ENCODE data around the gene DAPK3. TPM values are rescaled to one million over a fixed set of nuclear protein-coding genes. Genes with fewer than 3 reads are reported as not detected.

The DAPK3 gene
- polyA plus RNA-seq, 3 donors: 13.7 to 32.1 (median 21.8) TPM

DNA sequence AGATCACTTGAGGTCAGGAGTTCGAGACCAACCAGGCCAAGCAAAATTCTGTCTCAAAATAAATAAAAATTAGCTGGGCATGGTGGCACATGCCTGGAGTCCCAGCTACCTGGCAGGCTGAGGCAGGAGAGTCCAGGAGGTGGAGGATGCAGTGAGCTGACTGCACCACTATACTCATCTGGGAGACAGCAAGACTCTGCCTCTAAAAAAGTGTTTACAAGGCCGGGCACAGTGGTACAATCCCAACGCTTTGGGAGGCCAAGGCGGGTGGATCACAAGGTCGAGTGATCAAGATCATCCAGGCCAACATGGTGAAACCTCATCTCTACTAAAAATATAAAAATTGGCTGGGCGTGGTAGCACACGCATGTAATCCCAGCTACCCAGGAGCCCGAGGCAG is 4.2 kb upstream of the DAPK3 start:
- H3K4me2 ChIP-seq (replicated peaks; ENCODE audit: extremely low read depth, low read length, poor library complexity, severe bottlenecking): no peak overlapping the region
- no peaks in the 10 kb centered on the region for H3K9me3 ChIP-seq (replicated peaks in 1 of 2; ENCODE audit: control insufficient read depth in 1 of 2, insufficient read depth in 1 of 2, low read length in 2 of 2)
- H3K4me3 ChIP-seq (replicated peaks in 1 of 3; ENCODE audit: low read depth in 2 of 3, low read length in 3 of 3): no peak overlapping the region
- H3K4me1 ChIP-seq (ENCODE audit: control insufficient read depth in 1 of 2, insufficient read depth in 2 of 2, low read length in 2 of 2): peaks cover 7 to 11% of the 10 kb centered on the region in 2 donors
- H3K36me3 ChIP-seq (replicated peaks in 1 of 2; ENCODE audit: control insufficient read depth in 1 of 2, insufficient read depth in 2 of 2, low read length in 2 of 2): peaks cover 49 to 52% of the 10 kb centered on the region in 2 donors
- peaks cover 41 to 51% of the 10 kb centered on the region in 2 donors for H3K36me3 Mint-ChIP-seq
- intact Hi-C loops (cut with micrococcal nuclease): no loop called here
- H3K27ac Mint-ChIP-seq: peak overlapping the region in 1 of 7 donors; percentile 20
- H3K9me3 Mint-ChIP-seq: no peaks in the 10 kb centered on the region
- no peak overlapping the region for H2AFZ ChIP-seq (ENCODE audit: insufficient read depth, low read depth, low read length, poor library complexity, severe bottlenecking)
- H3K27ac ChIP-seq (ENCODE audit: low read depth in 1 of 2, low read length in 2 of 2): no peak overlapping the region
- 85% methylated on average over 5 of the region's 8 CpGs for WGBS (ENCODE audit: insufficient coverage)
- peaks cover 30% of the 10 kb centered on the region for H3K79me2 ChIP-seq (ENCODE audit: insufficient read depth, low read length)
- H3K4me3 Mint-ChIP-seq: no peak overlapping the region
- no peak for DNase-seq
- H3K4me1 Mint-ChIP-seq: peaks cover 6% of the 10 kb centered on the region
- H4K20me1 ChIP-seq (ENCODE audit: insufficient read depth, low read length): peaks cover 52% of the 10 kb centered on the region
- peaks cover 0 to 2% (median 2%) of the 10 kb centered on the region in 3 donors for H3K27me3 Mint-ChIP-seq (ENCODE audit: low read depth in 3 of 3)
- H3K9ac ChIP-seq (ENCODE audit: insufficient read depth, low read length, poor library complexity, severe bottlenecking): no peak overlapping the region
- H3K27me3 ChIP-seq (ENCODE audit: control insufficient read depth in 2 of 2, insufficient read depth in 2 of 2, low read length in 2 of 2): no peaks in the 10 kb centered on the region
- TF ChIP-seq, protein P1, sequence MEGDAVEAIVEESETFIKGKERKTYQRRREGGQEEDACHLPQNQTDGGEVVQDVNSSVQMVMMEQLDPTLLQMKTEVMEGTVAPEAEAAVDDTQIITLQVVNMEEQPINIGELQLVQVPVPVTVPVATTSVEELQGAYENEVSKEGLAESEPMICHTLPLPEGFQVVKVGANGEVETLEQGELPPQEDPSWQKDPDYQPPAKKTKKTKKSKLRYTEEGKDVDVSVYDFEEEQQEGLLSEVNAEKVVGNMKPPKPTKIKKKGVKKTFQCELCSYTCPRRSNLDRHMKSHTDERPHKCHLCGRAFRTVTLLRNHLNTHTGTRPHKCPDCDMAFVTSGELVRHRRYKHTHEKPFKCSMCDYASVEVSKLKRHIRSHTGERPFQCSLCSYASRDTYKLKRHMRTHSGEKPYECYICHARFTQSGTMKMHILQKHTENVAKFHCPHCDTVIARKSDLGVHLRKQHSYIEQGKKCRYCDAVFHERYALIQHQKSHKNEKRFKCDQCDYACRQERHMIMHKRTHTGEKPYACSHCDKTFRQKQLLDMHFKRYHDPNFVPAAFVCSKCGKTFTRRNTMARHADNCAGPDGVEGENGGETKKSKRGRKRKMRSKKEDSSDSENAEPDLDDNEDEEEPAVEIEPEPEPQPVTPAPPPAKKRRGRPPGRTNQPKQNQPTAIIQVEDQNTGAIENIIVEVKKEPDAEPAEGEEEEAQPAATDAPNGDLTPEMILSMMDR (IDR thresholded peaks at IDR 0.05): no peak

GRCh38 chr19:3970313-3970807 is 539 bp downstream of the DAPK3 start:
- Mint-ChIP-seq H3K4me3 (peak overlapping the region; percentile 88 to 93), H3K36me3 (peaks cover 23 to 45% of the 10 kb centered on the region in 2 donors), H3K4me1 (peaks cover 16% of the 10 kb centered on the region), H3K27me3 (ENCODE audit: low read depth in 3 of 3) (peaks cover 0 to 2% (median 2%) of the 10 kb centered on the region in 3 donors), H3K9me3 (no peaks in the 10 kb centered on the region), H3K27ac (peak overlapping the region; percentile 72 to 93 (median 81))
- peak overlapping the region; percentile 85 to 95 (median 94) for H3K4me3 ChIP-seq (replicated peaks in 1 of 3; ENCODE audit: low read depth in 2 of 3, low read length in 3 of 3)
- H3K4me2 ChIP-seq (replicated peaks; ENCODE audit: extremely low read depth, low read length, poor library complexity, severe bottlenecking): peak overlapping the region; percentile 77
- peaks cover 11 to 20% of the 10 kb centered on the region in 2 donors for H3K4me1 ChIP-seq (ENCODE audit: control insufficient read depth in 1 of 2, insufficient read depth in 2 of 2, low read length in 2 of 2)
- peaks cover 38% of the 10 kb centered on the region for H4K20me1 ChIP-seq (ENCODE audit: insufficient read depth, low read length)
- peak overlapping the region; percentile 85 for H2AFZ ChIP-seq (ENCODE audit: insufficient read depth, low read depth, low read length, poor library complexity, severe bottlenecking)
- 3% methylated on average over 21 of the region's 22 CpGs for WGBS (ENCODE audit: insufficient coverage)
- H3K36me3 ChIP-seq (replicated peaks in 1 of 2; ENCODE audit: control insufficient read depth in 1 of 2, insufficient read depth in 2 of 2, low read length in 2 of 2): peaks cover 39 to 47% of the 10 kb centered on the region in 2 donors
- intact Hi-C loops (cut with micrococcal nuclease): loop anchor here in 1 of 2 donors (2.0 kb wide), 1 partner anchor 14 kb away; the partner anchor contains the start of gene EEF2
- H3K9me3 ChIP-seq (replicated peaks in 1 of 2; ENCODE audit: control insufficient read depth in 1 of 2, insufficient read depth in 1 of 2, low read length in 2 of 2): no peaks in the 10 kb centered on the region
- no peaks in the 10 kb centered on the region for H3K27me3 ChIP-seq (ENCODE audit: control insufficient read depth in 2 of 2, insufficient read depth in 2 of 2, low read length in 2 of 2)
- peak overlapping the region; percentile 89 for H3K9ac ChIP-seq (ENCODE audit: insufficient read depth, low read length, poor library complexity, severe bottlenecking)
- DNase-seq: no peak
- TF ChIP-seq, protein P1 (IDR thresholded peaks at IDR 0.05): no peak
- H3K79me2 ChIP-seq (ENCODE audit: insufficient read depth, low read length): peaks cover 37% of the 10 kb centered on the region
- peak overlapping the region; percentile 44 to 76 for H3K27ac ChIP-seq (ENCODE audit: low read depth in 1 of 2, low read length in 2 of 2)
